PFSK-1 (cell line): Measurements from ENCODE around the gene PRR4. TPM values are rescaled to one million over a fixed set of nuclear protein-coding genes. Genes with fewer than 3 reads are reported as not detected.

ENCODE experiments used
- FOXP2 ChIP-seq: optimal IDR thresholded peaks from 2 replicates; pipeline ENCODE3; 2011; ENCODE audit warnings: borderline replicate concordance, control low read depth, inconsistent platforms; ENCODE audit not compliant: insufficient read depth; ENCODE audit errors: extremely low read length, extremely low read depth
- POLR2AphosphoS5 ChIP-seq: IDR thresholded peaks from 2 replicates; pipeline ENCODE4 v1.6.1; 2012; ENCODE audit warnings: low read depth, mild to moderate bottlenecking, control low read depth, low read length, moderate library complexity
- SIN3A ChIP-seq: IDR thresholded peaks from 2 replicates; pipeline ENCODE4 v1.6.1; 2012; ENCODE audit warnings: mild to moderate bottlenecking, low read length, moderate library complexity, borderline replicate concordance; ENCODE audit not compliant: insufficient read depth
- TAF1 ChIP-seq: IDR thresholded peaks from 2 replicates; pipeline ENCODE4 v1.6.1; 2012; ENCODE audit warnings: low read length, control low read depth, borderline replicate concordance; ENCODE audit not compliant: insufficient read depth
- polyA plus RNA-seq: library from polyadenylated mRNA; unstranded; fragments of >200 nt; gene quantifications from one replicate; pipeline ENCODE4 v1.2.1, GENCODE V29; 2012; ENCODE audit warnings: low read depth, missing spikeins; ENCODE audit not compliant: insufficient read length
- TF ChIP-seq, protein P1 (sequence below), 2 experiments: IDR thresholded peaks; 2 replicates each; pipeline versions ENCODE4 v1.6.1 to v1.8.0; 2011 to 2012; ENCODE audit warnings: low read depth in 2 of 2, low read length in 2 of 2, control low read depth in 1 of 2, inconsistent platforms in 1 of 2, mild to moderate bottlenecking in 1 of 2, moderate library complexity in 1 of 2; ENCODE audit not compliant: insufficient read depth in 1 of 2

PRR4 gene, protein sequence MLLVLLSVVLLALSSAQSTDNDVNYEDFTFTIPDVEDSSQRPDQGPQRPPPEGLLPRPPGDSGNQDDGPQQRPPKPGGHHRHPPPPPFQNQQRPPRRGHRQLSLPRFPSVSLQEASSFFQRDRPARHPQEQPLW
- polyA plus RNA-seq: 1.3 TPM

DNA sequence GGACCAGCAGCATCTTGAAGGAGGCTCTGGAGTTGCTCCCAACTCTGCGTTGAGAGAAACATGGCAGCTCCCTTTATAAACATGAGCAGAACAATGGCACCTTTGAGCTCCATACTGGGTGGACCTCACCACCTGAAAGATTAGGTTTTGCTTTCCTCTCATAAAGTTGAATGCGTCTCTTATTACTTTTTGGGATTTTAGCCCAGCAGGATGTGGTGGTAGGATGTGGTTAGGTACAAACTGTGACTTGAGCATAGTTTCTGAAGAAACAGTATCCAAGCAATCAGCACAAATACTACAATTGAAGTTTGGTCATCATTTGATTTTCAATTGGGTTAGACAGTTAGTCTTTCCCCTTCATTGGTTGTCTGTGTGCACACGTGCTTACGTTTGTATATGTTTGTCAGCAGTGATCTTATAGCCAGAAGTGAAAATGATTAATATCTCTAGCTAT lies at the start of gene PRR4:
Gene PRR4, minus strand, starts transcription at position 51 of the 454 bp plus-strand sequence. Its CDS starts 38 bp downstream, at position 13.
- no peak for TF ChIP-seq POLR2AphosphoS5
- TF ChIP-seq SIN3A: no peak
- no peak for TF ChIP-seq TAF1
- TF ChIP-seq, protein P1, sequence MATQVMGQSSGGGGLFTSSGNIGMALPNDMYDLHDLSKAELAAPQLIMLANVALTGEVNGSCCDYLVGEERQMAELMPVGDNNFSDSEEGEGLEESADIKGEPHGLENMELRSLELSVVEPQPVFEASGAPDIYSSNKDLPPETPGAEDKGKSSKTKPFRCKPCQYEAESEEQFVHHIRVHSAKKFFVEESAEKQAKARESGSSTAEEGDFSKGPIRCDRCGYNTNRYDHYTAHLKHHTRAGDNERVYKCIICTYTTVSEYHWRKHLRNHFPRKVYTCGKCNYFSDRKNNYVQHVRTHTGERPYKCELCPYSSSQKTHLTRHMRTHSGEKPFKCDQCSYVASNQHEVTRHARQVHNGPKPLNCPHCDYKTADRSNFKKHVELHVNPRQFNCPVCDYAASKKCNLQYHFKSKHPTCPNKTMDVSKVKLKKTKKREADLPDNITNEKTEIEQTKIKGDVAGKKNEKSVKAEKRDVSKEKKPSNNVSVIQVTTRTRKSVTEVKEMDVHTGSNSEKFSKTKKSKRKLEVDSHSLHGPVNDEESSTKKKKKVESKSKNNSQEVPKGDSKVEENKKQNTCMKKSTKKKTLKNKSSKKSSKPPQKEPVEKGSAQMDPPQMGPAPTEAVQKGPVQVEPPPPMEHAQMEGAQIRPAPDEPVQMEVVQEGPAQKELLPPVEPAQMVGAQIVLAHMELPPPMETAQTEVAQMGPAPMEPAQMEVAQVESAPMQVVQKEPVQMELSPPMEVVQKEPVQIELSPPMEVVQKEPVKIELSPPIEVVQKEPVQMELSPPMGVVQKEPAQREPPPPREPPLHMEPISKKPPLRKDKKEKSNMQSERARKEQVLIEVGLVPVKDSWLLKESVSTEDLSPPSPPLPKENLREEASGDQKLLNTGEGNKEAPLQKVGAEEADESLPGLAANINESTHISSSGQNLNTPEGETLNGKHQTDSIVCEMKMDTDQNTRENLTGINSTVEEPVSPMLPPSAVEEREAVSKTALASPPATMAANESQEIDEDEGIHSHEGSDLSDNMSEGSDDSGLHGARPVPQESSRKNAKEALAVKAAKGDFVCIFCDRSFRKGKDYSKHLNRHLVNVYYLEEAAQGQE (IDR thresholded peaks at IDR 0.05; ENCODE audit: insufficient read depth in 1 of 2, low read depth in 2 of 2, low read length in 2 of 2): no peak
- no peak for TF ChIP-seq FOXP2

GRCh38 chr12:10896854-10897253 lies 47.6 kb upstream of the PRR4 start:
- no peak for TF ChIP-seq POLR2AphosphoS5
- TF ChIP-seq, protein P1 (IDR thresholded peaks at IDR 0.05; ENCODE audit: insufficient read depth in 1 of 2, low read depth in 2 of 2, low read length in 2 of 2): no peak
- no peak for TF ChIP-seq SIN3A
- no peak for TF ChIP-seq FOXP2
- TF ChIP-seq TAF1: no peak

DNA sequence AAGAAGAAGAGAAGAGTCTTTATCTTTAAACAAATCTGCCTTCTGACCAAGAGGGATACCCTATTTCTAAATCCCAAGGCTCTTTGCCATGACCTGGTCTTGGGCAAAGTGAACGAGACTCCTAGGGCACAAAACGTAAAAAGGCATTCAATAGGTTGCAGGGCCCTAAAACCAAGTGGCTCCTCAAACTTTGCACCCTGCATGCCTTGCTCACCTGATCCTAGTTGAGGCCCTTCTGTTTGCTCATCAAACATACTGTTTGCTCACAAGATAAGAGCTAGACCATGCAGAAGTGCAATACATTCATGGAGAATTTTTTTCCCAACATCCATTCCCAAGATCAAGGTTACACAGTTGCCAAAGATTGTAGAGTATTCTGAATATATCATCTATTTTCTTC lies 42.7 kb upstream of the PRR4 start:
- TF ChIP-seq TAF1: no peak
- TF ChIP-seq SIN3A: no peak
- TF ChIP-seq POLR2AphosphoS5: no peak
- TF ChIP-seq FOXP2: no peak
- TF ChIP-seq, protein P1 (IDR thresholded peaks at IDR 0.05; ENCODE audit: insufficient read depth in 1 of 2, low read depth in 2 of 2, low read length in 2 of 2): no peak

DNA sequence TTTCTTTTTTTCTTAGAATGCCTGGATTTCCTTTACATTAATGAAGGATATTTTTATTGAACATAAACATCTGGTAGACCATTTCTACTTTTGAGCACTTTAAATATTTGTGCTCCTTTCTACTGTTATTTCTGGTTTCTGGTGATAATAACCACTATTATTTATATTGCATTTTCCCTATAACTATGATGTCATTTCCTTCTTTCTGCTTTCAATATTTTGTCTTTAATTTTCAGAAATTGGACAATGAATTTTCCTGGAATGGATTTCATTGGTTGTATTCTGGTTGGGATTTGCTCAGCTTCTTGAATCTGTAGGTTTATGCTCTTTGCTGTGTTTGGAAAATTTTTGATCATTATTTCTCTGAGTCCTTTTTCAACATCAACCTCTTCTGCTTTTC lies 40.0 kb upstream of the PRR4 start:
- no peak for TF ChIP-seq TAF1
- no peak for TF ChIP-seq SIN3A
- no peak for TF ChIP-seq POLR2AphosphoS5
- TF ChIP-seq, protein P1 (IDR thresholded peaks at IDR 0.05; ENCODE audit: insufficient read depth in 1 of 2, low read depth in 2 of 2, low read length in 2 of 2): no peak
- TF ChIP-seq FOXP2: no peak
